ENCODE data around the gene ELP2.

The ELP2 gene

DNA sequence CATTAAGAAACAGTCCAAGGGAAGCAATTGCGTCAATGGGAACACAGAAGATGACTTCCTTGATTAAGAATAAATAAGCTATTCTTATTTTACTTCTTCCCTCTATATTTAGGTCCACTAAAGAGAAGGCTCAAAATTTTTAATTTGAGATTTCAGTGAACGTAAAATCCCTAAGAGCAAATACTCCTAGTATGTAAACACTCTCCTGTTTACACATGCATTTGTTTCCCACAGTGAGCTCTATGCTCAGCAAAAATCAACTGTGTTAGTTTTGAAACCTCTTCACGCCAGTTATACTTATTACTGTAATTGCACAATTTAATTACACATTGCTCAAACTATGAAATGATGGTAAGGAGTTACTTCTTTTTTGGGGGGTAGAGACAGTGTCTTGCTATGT, 9.4 kb upstream of the ELP2 start:
- no peak for DNase-seq (ENCODE audit: low read depth)

DNA sequence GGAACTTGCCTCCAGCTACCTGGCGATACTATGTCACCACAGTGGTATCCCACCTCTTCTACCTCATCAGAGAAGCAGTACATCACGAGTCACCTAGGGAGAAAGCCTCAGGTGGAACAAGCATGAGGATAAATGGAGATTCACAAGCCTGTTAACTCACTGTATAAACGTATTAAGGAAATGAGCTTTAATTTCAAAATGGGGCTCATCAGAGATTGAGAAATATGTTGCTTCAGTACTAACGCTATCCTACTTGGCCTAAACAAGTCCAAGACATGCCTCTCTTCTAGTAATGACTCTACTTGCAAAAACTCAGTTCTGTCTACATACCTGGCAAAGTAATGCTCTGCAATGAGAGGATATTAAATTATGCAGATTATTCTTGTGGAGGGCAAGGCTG, 4.9 kb upstream of the ELP2 start:
- no peak for DNase-seq (ENCODE audit: low read depth)

DNA sequence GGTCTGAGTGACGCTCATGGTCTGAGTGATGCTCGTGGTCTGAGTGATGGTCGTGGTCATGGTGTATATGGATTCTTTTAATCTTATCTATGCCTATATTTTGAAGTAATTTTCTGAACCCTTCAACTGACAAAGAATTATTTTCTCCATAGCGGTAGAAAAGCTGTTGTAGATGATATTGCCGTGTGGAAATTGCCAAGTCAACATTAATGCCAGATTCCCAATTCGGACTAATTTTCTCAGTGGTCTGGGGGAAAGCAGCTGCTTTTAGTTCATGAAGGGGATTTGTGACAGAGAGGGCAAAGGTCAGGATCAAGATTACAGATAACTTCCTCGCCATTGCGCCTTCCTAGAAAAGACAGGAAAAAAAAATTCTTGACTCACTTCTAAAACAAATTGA, 3.0 kb upstream of the ELP2 start:
- DNase-seq (ENCODE audit: low read depth), result no peak

DNA sequence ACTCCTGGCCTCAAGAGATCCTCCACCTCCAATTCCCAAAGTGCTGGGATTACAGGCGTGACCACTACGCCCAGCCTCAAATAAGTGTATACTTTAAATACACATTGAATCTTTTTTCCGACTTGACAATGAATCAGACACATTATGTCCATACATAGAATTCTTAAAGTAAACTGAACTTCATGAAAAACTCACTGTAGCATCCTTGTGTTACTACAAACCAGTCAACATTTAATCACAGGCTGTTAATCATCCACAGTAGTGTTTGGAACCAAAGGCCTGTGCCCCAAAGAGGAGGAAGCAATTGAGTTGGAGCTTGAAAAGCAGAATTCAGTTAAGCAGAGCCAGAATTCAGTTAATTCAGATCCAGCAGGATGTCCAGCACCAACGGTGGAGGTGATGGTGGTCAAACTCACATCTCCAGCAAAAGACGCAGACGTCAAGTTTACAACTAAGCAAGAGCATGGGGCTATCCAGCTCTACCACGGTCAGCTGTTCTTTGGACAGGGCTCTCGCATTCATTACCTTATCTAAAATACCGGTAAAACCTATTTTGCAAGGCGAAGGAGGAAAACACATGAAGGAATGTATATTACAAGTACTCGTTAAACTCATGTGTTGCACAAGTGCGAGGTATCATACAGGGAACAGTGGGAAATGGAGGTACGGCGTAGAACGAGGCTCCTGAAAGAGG, 1.7 kb upstream of the ELP2 start:
- no peak for DNase-seq (ENCODE audit: low read depth)

DNA sequence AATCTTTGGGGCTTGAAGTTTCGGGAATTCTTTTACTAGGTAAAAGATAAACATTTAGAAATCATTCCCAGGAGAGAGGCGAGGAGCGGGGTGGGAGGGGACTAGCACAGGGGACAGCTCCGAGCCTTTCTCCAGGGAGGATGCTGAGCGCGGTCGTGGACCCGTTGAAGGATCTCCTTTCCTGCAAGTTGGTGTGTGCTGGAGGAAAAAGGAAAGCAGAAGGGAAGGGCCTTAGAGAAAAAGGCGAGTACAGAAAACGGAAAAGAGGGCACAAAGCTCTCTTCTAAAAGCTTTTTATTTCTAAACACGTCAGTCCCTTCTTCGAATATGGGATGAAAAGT, 1.2 kb upstream of the ELP2 start:
- no peak for DNase-seq (ENCODE audit: low read depth)

DNA sequence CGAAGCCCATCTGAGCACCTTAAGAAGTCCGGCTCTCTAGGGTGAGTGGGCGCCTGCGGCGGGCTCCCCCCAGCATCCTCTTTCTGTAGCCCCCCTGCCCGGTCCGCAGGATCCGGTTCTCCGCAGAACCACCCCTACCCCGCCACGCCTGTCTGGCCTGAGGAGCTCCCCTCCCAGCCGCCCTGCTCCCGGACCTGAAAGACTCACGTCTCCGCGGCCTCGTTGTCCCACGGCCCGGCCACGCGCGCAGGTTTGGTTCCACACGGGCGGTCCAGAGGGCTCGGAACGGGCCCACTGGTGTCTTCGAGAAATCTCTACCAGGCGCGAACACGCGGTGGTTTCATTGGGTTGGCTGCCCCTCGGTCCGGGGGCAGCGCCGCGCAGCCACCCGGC, 796 bp upstream of the ELP2 start:
- DNase-seq (ENCODE audit: low read depth), result no peak

DNA sequence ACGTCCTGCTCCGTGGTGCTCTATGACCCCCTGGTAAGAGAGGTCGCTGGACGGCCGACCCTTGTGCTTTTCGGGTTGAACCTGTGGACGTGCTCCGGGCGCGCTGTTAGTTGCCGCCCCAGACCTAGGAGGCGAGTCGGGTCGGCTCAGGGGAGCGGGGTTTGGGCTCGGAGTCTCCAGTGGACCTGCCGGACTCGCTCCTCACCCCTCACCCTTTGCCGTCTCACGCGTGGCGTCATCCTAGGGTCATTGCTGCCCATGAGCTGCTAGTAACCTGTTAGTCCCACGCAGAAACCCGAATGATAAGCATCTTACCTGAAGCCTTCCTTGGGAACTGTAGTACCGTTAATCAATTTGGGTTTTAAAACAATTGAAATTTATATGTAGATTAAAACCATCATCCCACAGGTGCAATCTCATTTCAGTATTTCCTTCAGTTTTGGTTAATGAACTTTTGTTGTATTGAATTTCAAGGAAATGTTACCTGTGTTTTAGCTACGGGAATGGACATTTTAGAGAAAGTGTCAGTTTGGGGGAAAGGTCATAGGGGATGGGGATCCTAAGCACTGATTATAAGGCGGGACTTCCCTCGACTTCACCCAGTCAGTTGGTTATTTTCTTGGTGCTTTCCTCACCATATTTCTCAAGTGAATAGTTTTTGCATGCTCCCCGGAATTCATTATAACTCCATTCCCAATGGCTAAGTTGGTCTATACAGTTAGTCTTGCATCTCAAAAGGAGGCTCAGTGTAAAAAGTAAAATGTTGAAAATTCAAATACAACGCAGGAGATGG, 536 bp downstream of the ELP2 start:
- DNase-seq (ENCODE audit: low read depth), result no peak

DNA sequence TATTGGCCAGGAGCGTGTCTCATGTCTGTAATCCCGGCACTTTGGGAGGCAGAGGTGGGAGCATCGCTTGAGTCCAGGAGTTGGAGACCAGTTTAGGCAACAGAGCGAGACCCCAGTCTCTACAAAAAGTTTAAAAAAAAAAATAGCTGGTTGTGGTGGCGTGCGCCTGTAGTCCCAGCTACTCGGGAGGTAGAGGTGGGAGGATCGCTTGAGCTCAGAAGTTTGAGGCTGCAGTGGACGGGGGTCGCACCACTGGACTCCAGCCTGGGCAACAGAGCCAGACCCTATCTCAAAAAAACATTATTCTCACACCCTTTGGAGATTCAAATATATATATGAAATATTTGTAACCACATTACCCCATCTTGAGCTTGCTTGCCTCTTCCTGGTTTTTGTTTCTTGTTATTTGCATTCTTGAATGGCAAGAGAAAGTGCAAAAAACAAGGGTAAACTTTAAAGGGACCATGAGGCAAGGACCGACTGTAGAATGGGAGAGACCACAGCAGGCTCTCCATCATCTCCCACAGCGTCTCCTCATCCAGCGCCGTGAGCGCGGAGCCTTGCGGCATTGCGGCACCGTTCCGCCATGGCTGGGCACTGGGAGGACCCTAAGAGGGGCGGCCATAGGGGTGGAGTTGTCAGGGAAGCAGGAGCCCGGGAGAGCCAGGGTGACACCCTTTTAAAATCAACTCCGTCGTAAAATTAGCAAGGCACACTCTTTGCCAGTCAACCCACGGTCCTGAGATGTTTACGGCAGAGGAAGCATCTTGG, 1.4 kb downstream of the ELP2 start:
- DNase-seq (ENCODE audit: low read depth), result no peak

DNA sequence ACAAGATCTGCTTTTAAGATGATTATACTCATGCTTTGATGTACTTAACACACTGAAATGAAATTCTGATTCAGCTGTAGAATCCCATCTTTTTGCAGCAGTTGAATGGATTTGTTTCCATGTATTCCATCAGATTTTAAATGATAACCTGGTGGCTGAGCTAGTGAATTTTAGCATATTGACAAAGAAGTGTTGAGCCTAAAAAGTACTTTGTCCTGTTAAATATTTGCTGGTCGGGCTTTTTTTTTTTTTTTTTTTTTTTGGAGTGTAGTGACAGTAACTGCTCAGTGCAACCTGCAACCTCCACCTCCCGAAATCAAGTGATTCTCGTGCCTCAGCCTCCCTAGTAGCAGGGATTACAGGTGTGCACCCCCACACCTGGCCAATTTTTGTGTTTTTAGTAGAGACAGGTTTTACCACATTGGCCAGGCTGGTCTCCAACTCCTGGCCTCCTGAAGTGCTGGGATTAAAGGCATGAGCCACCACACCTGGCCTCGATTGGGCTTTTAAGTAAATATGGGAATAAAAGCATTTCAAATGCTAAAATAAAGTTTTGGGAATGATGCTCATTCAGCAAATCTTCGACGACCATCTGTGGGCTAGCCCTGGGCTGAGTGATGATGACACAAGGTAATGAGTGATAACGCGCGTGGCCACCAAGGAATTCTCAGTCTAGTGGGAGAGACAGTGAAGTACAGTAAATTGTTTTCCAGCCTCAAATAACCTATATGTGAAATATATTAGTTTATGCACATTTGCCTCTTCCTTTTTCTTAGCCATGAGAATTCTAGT, 2.2 kb downstream of the ELP2 start:
- DNase-seq (ENCODE audit: low read depth), result no peak

DNA sequence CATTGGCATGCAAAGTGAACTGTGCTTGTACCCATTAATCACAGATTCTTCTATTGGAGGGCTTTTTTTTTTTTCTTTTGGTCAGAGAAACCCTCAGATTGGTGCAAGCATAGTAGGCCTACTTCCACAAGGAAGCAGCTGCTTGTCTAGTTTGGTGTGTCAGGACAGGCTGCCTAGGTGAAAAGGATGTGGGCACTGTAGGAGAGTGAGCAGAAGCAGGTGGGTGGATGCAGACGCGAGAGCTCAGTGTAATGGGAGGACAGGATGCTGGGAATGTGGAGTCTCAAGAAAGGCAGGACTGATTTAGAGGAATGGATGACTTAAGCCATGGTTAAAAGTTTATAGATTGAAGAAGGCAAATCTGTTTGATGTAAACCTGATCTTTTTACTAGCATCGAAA, 3.1 kb downstream of the ELP2 start:
- DNase-seq (ENCODE audit: low read depth), result no peak

DNA sequence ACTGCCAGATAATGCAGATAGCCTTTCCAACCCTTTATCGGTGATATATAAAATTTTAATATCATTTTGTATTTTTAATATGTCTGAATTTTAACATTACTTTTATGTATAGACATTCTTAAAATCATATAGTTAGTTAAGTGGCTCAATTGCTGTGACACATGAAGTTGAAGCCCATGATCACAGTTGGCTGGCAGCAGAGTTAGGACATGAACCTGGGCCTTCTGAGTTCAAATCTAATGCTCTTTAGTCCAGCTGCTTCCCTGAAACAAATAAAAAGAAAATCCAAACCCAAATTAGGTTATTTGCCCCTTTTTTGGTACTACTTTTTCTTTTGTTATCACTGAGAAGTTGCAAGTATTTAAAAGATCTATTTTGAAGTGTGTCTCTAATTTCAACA, 5.6 kb downstream of the ELP2 start:
- DNase-seq (ENCODE audit: low read depth), result no peak

DNA sequence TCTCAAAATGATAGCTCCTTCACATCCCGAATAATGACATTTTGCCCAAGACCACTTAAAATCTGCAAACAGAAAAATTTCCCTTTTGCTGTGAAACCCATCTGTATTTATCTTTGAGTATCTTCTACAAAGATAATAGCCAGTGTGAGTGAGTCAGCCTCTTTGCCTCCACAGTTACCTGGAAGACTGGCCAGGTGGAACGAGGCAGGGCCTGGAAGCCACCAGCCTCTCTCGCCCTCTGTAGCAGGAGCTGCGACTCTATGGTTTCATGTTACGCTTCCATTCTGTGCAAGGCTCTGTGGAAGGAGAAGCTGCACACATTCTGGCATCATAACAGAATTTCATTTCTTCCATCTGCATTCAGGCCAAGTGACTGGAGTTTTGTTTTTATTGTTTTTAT, 9.5 kb downstream of the ELP2 start:
- DNase-seq (ENCODE audit: low read depth), result no peak

DNA sequence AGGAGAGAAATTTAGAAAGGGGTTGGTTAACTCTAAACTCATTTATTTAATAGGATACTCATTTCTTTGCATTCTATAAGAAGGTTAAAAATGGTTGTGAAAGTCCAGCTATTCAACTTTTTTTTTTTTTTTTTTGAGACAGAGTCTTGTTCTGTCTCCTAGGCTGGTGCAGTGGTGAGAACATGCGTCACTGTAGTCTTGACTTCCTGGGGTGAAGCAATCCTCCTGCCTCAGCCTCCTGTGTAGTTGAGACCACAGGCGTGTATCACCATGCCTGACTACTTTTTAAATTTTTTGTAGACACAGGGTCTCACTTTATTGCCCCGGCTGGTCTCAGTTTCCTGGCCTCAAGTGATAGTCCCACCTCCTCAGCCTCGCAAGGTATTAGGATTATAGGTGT, 11.9 kb downstream of the ELP2 start:
- no peak for DNase-seq (ENCODE audit: low read depth)

DNA sequence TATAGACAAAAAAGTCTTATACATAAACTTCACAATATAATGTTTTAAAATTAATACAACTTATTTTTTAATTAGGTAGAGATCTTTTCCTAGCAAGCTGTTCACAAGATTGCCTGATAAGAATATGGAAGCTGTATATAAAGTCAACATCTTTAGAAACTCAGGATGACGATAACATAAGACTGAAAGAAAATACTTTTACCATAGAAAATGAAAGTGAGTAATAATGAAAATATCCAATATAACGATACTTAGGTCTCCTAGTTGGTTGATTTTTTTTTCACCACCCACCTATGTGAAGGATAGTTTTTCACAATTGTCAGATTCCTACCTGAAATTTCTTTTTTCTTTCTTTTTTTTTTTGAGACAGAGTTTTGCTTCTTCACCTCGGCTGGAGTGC, 13.1 kb downstream of the ELP2 start:
- no peak for DNase-seq (ENCODE audit: low read depth)

DNA sequence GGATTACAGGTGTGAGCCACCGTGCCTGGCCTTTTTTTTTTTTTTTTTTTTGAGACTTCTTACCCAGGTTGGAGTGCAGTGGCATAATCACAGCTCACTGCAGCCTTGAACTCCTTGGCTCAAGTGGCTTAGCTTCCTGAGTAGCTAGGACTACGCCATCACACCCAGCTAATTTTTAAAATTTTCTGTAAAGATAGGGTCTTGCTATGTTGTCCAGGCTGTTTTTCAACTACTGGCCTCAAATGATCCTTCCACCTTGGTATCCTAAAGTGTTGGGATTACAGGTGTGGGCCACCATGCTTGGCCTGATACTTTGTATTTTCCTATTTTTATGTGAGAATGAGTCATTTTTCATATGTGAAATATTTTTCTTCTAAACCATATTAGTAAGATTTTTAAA, 13.7 kb downstream of the ELP2 start:
- no peak for DNase-seq (ENCODE audit: low read depth)

DNA sequence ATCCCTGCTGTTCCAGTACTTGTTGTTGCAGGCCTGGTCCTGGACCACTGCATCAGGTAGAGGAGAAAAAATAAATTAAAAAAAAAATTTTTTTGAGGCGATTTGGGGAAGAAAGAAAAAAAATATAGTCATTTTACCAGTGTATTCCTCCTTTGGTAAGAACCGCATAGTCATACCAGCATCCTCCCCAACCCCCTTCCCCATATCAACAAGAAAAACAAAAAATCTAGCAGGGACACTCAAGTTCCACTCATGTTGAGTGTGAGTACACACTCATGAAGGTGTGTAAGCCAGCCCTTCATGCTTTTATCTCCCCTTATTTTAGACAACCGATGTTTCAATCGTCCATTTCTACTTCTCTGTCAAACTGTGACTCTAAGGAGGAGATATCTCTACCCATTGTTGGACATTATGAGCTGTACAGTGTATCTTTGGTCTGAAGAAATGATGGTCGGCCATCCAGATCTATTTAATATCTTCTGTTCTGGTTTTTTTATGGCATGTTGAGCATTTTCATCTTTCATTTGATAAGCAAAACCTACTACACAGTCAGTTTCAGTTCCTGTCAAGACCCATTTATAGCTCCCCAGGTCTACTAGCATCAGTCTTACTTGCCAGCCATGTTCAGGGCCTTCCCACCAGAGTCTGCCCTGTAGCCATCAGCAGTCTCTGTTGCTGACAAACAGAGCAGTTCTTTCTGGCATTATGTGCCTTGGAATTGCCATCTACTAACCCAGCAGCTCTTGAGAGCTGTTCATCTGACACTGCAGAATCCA, 20.0 kb downstream of the ELP2 start:
- no peak for DNase-seq (ENCODE audit: low read depth)

DNA sequence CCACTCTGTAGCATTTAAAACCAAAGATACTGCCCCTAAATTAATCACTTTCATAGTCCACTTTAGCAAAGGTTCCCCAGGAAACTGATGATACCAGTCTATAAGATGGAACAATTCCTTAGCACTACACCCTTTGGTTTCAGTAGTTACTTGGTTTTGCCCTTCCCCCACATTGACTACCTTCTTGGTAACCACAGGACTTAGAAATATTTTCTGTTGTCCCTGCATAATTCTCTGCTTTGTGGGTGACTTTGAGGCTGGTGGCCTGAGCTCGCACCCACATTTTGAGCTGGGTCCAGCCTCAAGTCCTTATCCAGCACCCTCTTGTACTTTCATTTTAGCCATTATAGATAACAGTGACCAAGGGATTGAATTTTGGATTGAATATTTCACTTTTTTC, 23.1 kb downstream of the ELP2 start:
- no peak for DNase-seq (ENCODE audit: low read depth)

DNA sequence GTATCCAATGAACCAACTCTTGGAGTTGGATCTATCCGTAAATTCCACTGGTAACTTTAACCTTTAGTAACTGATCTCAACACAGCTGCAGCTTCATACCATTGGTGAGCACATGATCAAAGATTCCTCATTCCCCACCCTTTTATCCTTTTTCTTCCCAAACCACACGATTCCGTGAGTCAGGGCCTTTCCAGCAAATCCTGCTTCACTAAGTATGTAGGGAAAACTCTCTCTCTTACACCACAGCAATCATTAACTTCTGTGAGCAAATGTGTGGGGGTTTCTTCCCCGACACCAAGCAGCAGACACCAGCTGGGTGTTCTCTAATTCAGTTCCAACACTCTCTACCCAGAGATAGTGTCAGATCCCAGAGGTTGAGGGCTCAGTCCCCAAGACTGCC, 23.5 kb downstream of the ELP2 start:
- DNase-seq (ENCODE audit: low read depth), result no peak

DNA sequence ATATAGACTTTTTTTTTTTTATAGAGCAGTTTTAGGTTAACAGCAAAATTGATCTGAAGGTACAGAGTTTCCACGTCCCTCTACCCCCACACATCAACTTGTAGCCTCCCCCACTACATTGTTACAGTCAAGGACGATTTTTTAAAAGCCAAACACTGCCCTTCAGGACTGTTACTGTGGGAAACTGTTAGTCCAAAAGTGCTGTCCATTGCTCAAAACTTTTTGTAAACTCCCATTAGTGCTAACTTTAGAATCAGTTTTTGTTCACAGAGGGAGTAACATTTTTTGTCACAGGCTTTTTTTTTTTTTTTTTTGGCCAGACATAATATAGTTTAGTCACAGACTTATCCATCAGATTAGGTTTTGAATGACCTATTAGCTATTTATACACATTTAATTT, 24.1 kb downstream of the ELP2 start:
- DNase-seq (ENCODE audit: low read depth), result no peak

DNA sequence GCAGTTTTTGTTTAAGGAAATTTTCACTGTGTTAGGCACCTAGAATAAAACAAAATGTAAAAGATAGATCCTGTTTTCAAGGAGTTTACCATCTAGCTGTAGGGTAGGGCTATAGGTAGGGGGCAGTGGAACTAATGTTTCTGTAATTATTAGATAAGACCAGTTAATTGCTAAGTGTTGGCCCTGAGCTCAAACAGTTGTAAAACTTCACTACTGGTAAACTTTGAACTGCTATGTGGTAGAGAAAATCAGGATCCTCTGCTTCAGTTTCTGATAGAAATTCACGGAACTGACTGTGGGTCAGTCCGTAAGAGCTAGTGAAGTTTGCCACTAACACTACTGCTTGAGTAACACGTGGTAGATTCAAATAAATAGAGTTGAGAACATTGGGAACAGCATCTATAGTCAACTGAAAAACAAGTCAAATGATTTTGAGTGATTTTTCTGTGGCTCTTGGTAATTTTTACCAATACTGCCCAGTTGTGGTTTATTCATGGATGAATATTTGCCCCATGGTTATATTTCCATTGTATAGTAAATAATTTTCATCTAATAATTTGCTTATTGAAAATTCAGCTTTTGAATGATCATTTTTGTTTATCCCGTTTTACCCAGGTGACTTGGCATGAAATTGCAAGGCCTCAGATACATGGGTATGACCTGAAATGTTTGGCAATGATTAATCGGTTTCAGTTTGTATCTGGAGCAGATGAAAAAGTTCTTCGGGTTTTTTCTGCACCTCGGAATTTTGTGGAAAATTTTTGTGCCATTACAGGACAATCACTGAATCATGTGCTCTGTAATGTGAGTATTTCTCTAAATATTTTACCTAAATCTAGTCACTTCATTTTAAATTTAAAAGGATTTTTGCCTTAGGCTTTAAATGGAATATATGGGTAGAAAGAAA, 26.4 kb downstream of the ELP2 start:
- no peak for DNase-seq (ENCODE audit: low read depth)

DNA sequence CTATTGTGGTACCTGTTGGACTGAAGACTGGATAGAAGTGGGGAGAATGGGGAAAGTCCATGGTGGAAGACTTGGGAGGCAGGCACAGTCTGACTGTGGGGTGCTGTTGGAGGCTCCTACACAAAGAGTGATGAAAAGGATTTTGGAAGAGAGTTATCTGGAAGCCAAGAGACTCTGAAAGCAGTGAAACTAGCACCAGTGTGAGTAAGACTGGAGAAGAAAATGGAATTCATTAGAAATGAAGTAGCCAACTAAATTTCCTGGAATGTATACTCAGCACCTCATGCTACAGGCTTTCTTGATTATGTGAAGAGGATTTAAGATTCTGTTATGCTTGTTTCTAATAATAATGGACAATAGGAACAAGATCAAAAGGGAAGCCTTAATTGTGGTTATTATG, 27.7 kb downstream of the ELP2 start:
- DNase-seq (ENCODE audit: low read depth), result no peak
